H1 (cell line): ENCODE results near the gene MRPL40.
A peak's percentile ranks its signal among the peaks of the same experiment; 100 is the strongest.

ENCODE experiments used
- CHD2 ChIP-seq: IDR thresholded peaks from 2 replicates; pipeline ENCODE4 v1.6.1; 2012; ENCODE audit warnings: low read length, improper control_type of control experiment
- CTCF ChIP-seq, 3 experiments: IDR thresholded peaks; 1 replicate in 2 of 3; 2 replicates in 1 of 3; pipeline versions ENCODE4 v1.5.1 to v1.6.1; 2011; ENCODE audit warnings: low read length in 3 of 3, mild to moderate bottlenecking in 3 of 3, inconsistent platforms in 2 of 3, low read depth in 1 of 3, moderate library complexity in 1 of 3; ENCODE audit not compliant: insufficient read depth in 1 of 3; ENCODE audit errors: control extremely low read depth in 1 of 3
- EGR1 ChIP-seq: IDR thresholded peaks from 2 replicates; pipeline ENCODE4 v1.6.1; 2011; ENCODE audit warnings: low read depth, low read length, borderline replicate concordance
- JUND ChIP-seq: IDR thresholded peaks from 2 replicates; pipeline ENCODE4 v1.6.1; 2011; ENCODE audit warnings: mild to moderate bottlenecking, improper control_type of control experiment, low read length
- MAFK ChIP-seq: IDR thresholded peaks from 2 replicates; pipeline ENCODE4 v1.6.1; 2012; ENCODE audit warnings: low read depth, mild to moderate bottlenecking, improper control_type of control experiment, low read length
- POLR2A ChIP-seq, 2 experiments: IDR thresholded peaks; 1 replicate in 1 of 2; 2 replicates in 1 of 2; pipeline ENCODE4 v1.6.1; 2011; ENCODE audit warnings: low read depth in 2 of 2, low read length in 2 of 2, mild to moderate bottlenecking in 2 of 2; ENCODE audit errors: control extremely low read depth in 1 of 2
- RNF2 ChIP-seq: fragments of 200-900, 300-1000 bp; sonication (generic); IDR thresholded peaks from 2 replicates; pipeline ENCODE4 v1.7.1; 2016; ENCODE audit warnings: borderline replicate concordance, low read depth, mild to moderate bottlenecking, antibody characterized with exemption, low read length; ENCODE audit not compliant: poor library complexity, severe bottlenecking; ENCODE audit errors: missing control alignments
- RXRA ChIP-seq: IDR thresholded peaks from 2 replicates; pipeline ENCODE4 v1.6.1; 2011; ENCODE audit warnings: low read depth, mild to moderate bottlenecking, low read length, moderate library complexity; ENCODE audit not compliant: insufficient read depth
- SIN3A ChIP-seq, 2 experiments: IDR thresholded peaks in 1 of 2; conservative IDR thresholded peaks in 1 of 2; 2 replicates each; pipeline ENCODE4 v1.6.1; 2011 to 2012; ENCODE audit warnings: low read length in 2 of 2, improper control_type of control experiment in 1 of 2, low read depth in 1 of 2, mild to moderate bottlenecking in 1 of 2
- TF ChIP-seq, protein P1 (sequence below): IDR thresholded peaks from 2 replicates; pipeline ENCODE4 v1.6.1; 2012; ENCODE audit warnings: inconsistent platforms

DNA sequence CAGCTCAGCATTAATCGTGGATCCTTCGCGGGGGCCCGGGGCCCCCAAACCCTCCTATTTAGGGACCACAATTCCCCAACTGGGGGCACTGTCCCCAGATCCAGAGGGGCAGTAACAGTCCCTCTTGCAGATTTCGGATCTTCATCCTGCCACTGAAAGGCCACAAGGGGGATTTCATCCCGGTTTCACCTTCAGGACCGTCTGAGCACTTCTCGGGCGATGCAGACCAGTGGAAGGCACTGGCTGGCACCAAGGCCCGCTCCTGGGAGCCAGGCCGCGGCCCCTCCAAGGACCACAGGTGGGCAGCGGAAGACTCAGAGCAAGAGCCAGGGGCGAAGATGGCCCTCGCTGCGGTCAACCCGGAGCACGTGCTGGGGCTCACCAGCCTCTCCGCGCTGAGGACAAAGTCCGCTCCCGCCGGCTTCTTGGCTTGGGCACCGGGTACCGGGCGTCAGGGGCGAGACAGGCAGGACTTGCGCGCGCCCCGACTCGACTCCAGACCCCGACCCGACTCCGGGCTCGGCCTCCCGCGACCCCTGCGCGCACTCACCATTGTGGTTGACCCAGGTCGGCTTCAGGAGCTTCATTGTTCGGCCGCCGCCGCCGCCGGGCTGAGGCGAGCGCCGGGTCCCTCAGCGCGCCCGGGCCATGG lies 1.3 kb upstream of the MRPL40 start:
- no peak for TF ChIP-seq JUND
- TF ChIP-seq RXRA = no peak
- no peak for TF ChIP-seq CHD2
- TF ChIP-seq SIN3A (conservative IDR thresholded peaks at IDR 0.05 in 1 of 2, IDR thresholded peaks at IDR 0.05 in 1 of 2; ENCODE audit: low read depth in 1 of 2, low read length in 2 of 2) = no peak
- TF ChIP-seq CTCF (IDR thresholded peaks at IDR 0.05; ENCODE audit: control extremely low read depth in 1 of 3, insufficient read depth in 1 of 3, low read depth in 1 of 3, low read length in 3 of 3) = peak; percentile 20 to 35 (median 32); a peak in 3 of 4 replicates
- peak in 1 of 2 experiments; percentile 19; a peak in 2 of 3 replicates for TF ChIP-seq POLR2A (IDR thresholded peaks at IDR 0.05; ENCODE audit: control extremely low read depth in 1 of 2, low read depth in 2 of 2, low read length in 2 of 2)
- no peak for TF ChIP-seq MAFK
- TF ChIP-seq EGR1 = no peak
- TF ChIP-seq, protein P1, sequence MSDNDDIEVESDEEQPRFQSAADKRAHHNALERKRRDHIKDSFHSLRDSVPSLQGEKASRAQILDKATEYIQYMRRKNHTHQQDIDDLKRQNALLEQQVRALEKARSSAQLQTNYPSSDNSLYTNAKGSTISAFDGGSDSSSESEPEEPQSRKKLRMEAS = peak; percentile 93
- TF ChIP-seq RNF2 = no peak
